Ectodermal cell (in vitro differentiated cells): Measurements from ENCODE around the gene TSGA10.

Source experiments
- H3K27ac ChIP-seq: 2 replicates; pipeline ENCODE4 v1.7.0; 2013; ENCODE audit warnings: mild to moderate bottlenecking, low read depth, low read length; ENCODE audit not compliant: insufficient read depth, poor library complexity, severe bottlenecking
- H3K27me3 ChIP-seq: 2 replicates; pipeline ENCODE4 v1.7.0; 2013; ENCODE audit warnings: mild to moderate bottlenecking, low read length; ENCODE audit not compliant: insufficient read depth, control insufficient read depth, poor library complexity, severe bottlenecking
- H3K36me3 ChIP-seq: one replicate; pipeline ENCODE4 v1.7.0; 2013; ENCODE audit warnings: low read length; ENCODE audit not compliant: control insufficient read depth, insufficient read depth
- H3K4me1 ChIP-seq: one replicate; pipeline ENCODE4 v1.7.0; 2013; ENCODE audit warnings: low read length; ENCODE audit not compliant: control insufficient read depth, insufficient read depth
- H3K4me3 ChIP-seq: 2 replicates; pipeline ENCODE4 v1.7.0; 2013; ENCODE audit warnings: low read depth, low read length, control low read depth; ENCODE audit not compliant: insufficient read depth
- H3K9me3 ChIP-seq: 2 replicates; pipeline ENCODE4 v1.7.0; 2013; ENCODE audit warnings: mild to moderate bottlenecking, low read length, moderate library complexity; ENCODE audit not compliant: control insufficient read depth
- WGBS, 2 experiments: methylation state at CpG; one replicate each; pipeline ENCODE4 v1.1.7; 2013; ENCODE audit warnings: missing lambda C conversion rate in 2 of 2; 5-methylcytosine and 5-hydroxymethylcytosine counted together

Gene TSGA10

GRCh38 chr2:98948956-98949739 is 205.6 kb downstream of the TSGA10 start:
- no peaks in the 10 kb centered on the region for H3K36me3 ChIP-seq
- H3K4me1 ChIP-seq, result no peaks in the 10 kb centered on the region
- H3K9me3 ChIP-seq, result no peaks in the 10 kb centered on the region
- H3K27me3 ChIP-seq, result no peaks in the 10 kb centered on the region
- no peak overlapping the region for H3K4me3 ChIP-seq
- no peak overlapping the region for H3K27ac ChIP-seq
- WGBS, 2 experiments, result 96 to 98% methylated on average over 5 of the region's 5 CpGs

GRCh38 chr2:98947554-98947953 is 207.2 kb downstream of the TSGA10 start:
- WGBS, 2 experiments, result 88 to 90% methylated on average over 7 to 8 of the region's 8 CpGs
- H3K4me3 ChIP-seq, result no peak overlapping the region

More at GRCh38 chr2:98947554-98947953, 207.2 kb downstream of the TSGA10 start:
- no peaks in the 10 kb centered on the region for H3K27me3 ChIP-seq
- H3K27ac ChIP-seq, result no peak overlapping the region
- no peaks in the 10 kb centered on the region for H3K4me1 ChIP-seq
- H3K9me3 ChIP-seq, result no peaks in the 10 kb centered on the region
- no peaks in the 10 kb centered on the region for H3K36me3 ChIP-seq
